GM12892 (cell line): ENCODE results near the gene THUMPD3.

ENCODE experiments used
- DNase-seq: peaks from one replicate; pipeline ENCODE4 v3.0.0; 2011; ENCODE audit not compliant: insufficient read length
- FAIRE-seq: peaks from 2 replicates; lab custom pipeline; 2011; peaks lifted over from hg19 to GRCh38; lab: Jason Lieb, UNC
- POLR2A ChIP-seq: IDR thresholded peaks from 2 replicates; pipeline ENCODE4 v1.6.1; 2011; ENCODE audit warnings: low read depth, low read length, control low read depth
- POLR2AphosphoS5 ChIP-seq: IDR thresholded peaks from 2 replicates; pipeline ENCODE4 v1.6.1; 2011; ENCODE audit warnings: low read depth, low read length, control low read depth
- TAF1 ChIP-seq: IDR thresholded peaks from 2 replicates; pipeline ENCODE4 v1.6.1; 2011; ENCODE audit warnings: low read depth, mild to moderate bottlenecking, control low read depth, low read length, borderline replicate concordance

The THUMPD3 gene

GRCh38 chr3:9342696-9343095 is 20.2 kb upstream of the THUMPD3 start:
- no peak for DNase-seq
- FAIRE-seq = no peak
- no peak for TF ChIP-seq POLR2A
- no peak for TF ChIP-seq TAF1
- TF ChIP-seq POLR2AphosphoS5 = no peak

- FAIRE-seq (no peak), DNase-seq (no peak)
- TF ChIP-seq POLR2A (no peak), TAF1 (no peak), POLR2AphosphoS5 (no peak)
Observed at GRCh38 chr3:9343115-9343514, 19.7 kb upstream of the THUMPD3 start.

GRCh38 chr3:9345041-9345440 is 17.8 kb upstream of the THUMPD3 start:
- FAIRE-seq (no peak), DNase-seq (no peak)
- TF ChIP-seq POLR2A = no peak

- DNase-seq = no peak
- FAIRE-seq = no peak
- TF ChIP-seq POLR2A = no peak
- TF ChIP-seq POLR2AphosphoS5 = no peak
- TF ChIP-seq TAF1 = no peak
Observed at GRCh38 chr3:9346141-9346540, 16.7 kb upstream of the THUMPD3 start.

GRCh38 chr3:9347081-9347480 is 15.8 kb upstream of the THUMPD3 start:
- no peak for TF ChIP-seq POLR2A
- no peak for TF ChIP-seq POLR2AphosphoS5
- TF ChIP-seq TAF1 = no peak
- DNase-seq (no peak), FAIRE-seq (no peak)

- DNase-seq = no peak
- FAIRE-seq = no peak
- no peak for TF ChIP-seq POLR2A
- no peak for TF ChIP-seq TAF1
- TF ChIP-seq POLR2AphosphoS5 = no peak
Observed at GRCh38 chr3:9347887-9348286, 15.0 kb upstream of the THUMPD3 start.

- DNase-seq (no peak), FAIRE-seq (no peak)
- no peak for TF ChIP-seq POLR2A
- no peak for TF ChIP-seq POLR2AphosphoS5
- no peak for TF ChIP-seq TAF1
Observed at GRCh38 chr3:9349321-9350117, 13.3 kb upstream of the THUMPD3 start.

- DNase-seq (no peak), FAIRE-seq (no peak)
- no peak for TF ChIP-seq POLR2A
- TF ChIP-seq TAF1 = no peak
- TF ChIP-seq POLR2AphosphoS5 = no peak
Observed at GRCh38 chr3:9351709-9352126, 11.1 kb upstream of the THUMPD3 start.

GRCh38 chr3:9352917-9353752 is 9.7 kb upstream of the THUMPD3 start:
- FAIRE-seq = peak; percentile 40
- no peak for DNase-seq
- TF ChIP-seq POLR2AphosphoS5 (no peak), TAF1 (no peak), POLR2A (no peak)

GRCh38 chr3:9361691-9362388 is 1.0 kb upstream of the THUMPD3 start:
- TF ChIP-seq POLR2AphosphoS5 = no peak
- TF ChIP-seq POLR2A = no peak
- TF ChIP-seq TAF1 = no peak
- DNase-seq = no peak
- FAIRE-seq = no peak

- DNase-seq (no peak), FAIRE-seq (no peak)
- TF ChIP-seq TAF1 = no peak
- no peak for TF ChIP-seq POLR2AphosphoS5
- TF ChIP-seq POLR2A = no peak
Observed at GRCh38 chr3:9369508-9369907, 6.7 kb downstream of the THUMPD3 start.

GRCh38 chr3:9373465-9373864 is 10.6 kb downstream of the THUMPD3 start:
- no peak for DNase-seq
- FAIRE-seq = no peak
- TF ChIP-seq POLR2AphosphoS5 (no peak), POLR2A (no peak), TAF1 (no peak)
